ENCODE results near the gene CNOT4. TPM values are rescaled to one million over a fixed set of nuclear protein-coding genes. Genes with fewer than 3 reads are reported as not detected.
"Not testable (repeated sequence)": the region's sequence is repeated elsewhere in the genome, so short reads cannot be mapped to it uniquely, and the experiment has no call there.

The CNOT4 gene
- total RNA-seq, 1 donor from 2014 or later = 25.8 TPM

DNA sequence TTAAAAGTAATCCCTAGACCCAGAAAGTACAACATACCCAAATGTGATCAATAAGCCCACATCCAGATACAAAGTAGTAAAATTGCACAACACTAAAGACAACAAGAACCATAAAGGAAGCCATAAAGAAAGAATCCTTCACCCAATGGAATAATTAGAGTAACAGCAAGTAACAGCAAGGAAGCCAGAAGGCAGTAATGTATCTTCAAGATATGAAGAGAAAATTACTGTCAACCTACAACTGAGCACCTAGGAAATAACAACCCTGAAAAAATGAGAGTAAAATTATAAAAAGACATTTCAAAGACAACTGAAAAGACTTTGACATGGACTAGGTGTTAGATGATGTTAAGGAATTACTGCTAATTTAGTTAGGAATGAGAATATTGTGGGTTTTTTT, 60.5 kb downstream of the CNOT4 start:
- intact Hi-C loops (cut with DNase I) = no loop called here
- Histone ChIP-seq H3K27me3 (no peaks in the 10 kb centered on the region), H3K4me1 (peaks cover 7% of the 10 kb centered on the region), H3K4me3 (no peak overlapping the region), H3K9me3 (no peaks in the 10 kb centered on the region), H3K27ac (no peak overlapping the region), H3K36me3 (no peaks in the 10 kb centered on the region)
- no peak for ATAC-seq
- no peak for TF ChIP-seq CTCF (IDR thresholded peaks at IDR 0.05)
- DNase-seq = no peak

- no peaks in the 10 kb centered on the region for H3K36me3 ChIP-seq
- no peak for ATAC-seq
- DNase-seq = no peak
- no peaks in the 10 kb centered on the region for H3K9me3 ChIP-seq
- H3K4me3 ChIP-seq = no peak overlapping the region
- TF ChIP-seq CTCF (IDR thresholded peaks at IDR 0.05) = no peak
- no peaks in the 10 kb centered on the region for H3K27me3 ChIP-seq
- intact Hi-C loops (cut with DNase I) = no loop called here
- peaks cover 7% of the 10 kb centered on the region for H3K4me1 ChIP-seq
- H3K27ac ChIP-seq = no peak overlapping the region
These were observed 61.1 kb downstream of the CNOT4 start for GRCh38 chr7:135448753-135449152.

GRCh38 chr7:135447748-135448147, 62.2 kb downstream of the CNOT4 start:
- intact Hi-C loops (cut with DNase I) = no loop called here
- Histone ChIP-seq H3K9me3 (no peaks in the 10 kb centered on the region), H3K27me3 (no peaks in the 10 kb centered on the region), H3K36me3 (no peaks in the 10 kb centered on the region), H3K27ac (no peak overlapping the region), H3K4me1 (peaks cover 7% of the 10 kb centered on the region), H3K4me3 (no peak overlapping the region)
- no peak for TF ChIP-seq CTCF (IDR thresholded peaks at IDR 0.05)
- DNase-seq = no peak
- no peak for ATAC-seq

DNA sequence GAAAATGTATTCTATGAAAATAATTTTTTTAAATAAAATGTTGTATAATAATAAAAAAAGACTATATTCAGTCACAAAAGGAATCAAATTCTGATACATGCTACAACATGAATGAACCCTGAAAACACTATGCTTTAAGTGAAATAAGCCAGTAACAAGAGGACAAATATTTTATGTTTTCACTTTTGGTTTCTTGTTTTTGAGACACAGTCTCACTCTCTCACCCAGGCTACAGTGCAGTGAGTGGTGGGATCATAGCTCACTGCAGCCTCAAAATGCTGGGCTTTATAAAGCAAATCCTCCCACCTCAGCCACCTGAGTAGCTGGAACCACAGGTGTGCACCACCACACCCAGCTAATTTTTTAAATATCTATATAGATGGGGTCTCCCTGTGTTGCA, 64.2 kb downstream of the CNOT4 start:
- Histone ChIP-seq H3K27me3 (no peaks in the 10 kb centered on the region), H3K36me3 (no peaks in the 10 kb centered on the region), H3K4me1 (peaks cover 7% of the 10 kb centered on the region), H3K27ac (no peak overlapping the region), H3K9me3 (no peaks in the 10 kb centered on the region), H3K4me3 (no peak overlapping the region)
- no peak for TF ChIP-seq CTCF (IDR thresholded peaks at IDR 0.05)
- ATAC-seq = no peak
- DNase-seq = no peak
- intact Hi-C loops (cut with DNase I) = no loop called here

GRCh38 chr7:135445266-135445665, 64.6 kb downstream of the CNOT4 start:
- ATAC-seq; DNase-seq; intact Hi-C loops (cut with DNase I): not testable (repeated sequence)

GRCh38 chr7:135441791-135442190, 68.1 kb downstream of the CNOT4 start:
- no peak for TF ChIP-seq CTCF (IDR thresholded peaks at IDR 0.05)
- no peak overlapping the region for H3K27ac ChIP-seq
- DNase-seq (no peak), ATAC-seq (no peak)
- H3K36me3 ChIP-seq = peaks cover 5% of the 10 kb centered on the region
- no peaks in the 10 kb centered on the region for H3K9me3 ChIP-seq
- no peak overlapping the region for H3K4me3 ChIP-seq
- intact Hi-C loops (cut with DNase I) = no loop called here
- no peaks in the 10 kb centered on the region for H3K4me1 ChIP-seq
- H3K27me3 ChIP-seq = no peaks in the 10 kb centered on the region

More at GRCh38 chr7:135445266-135445665, 64.6 kb downstream of the CNOT4 start:
- H3K4me1 ChIP-seq, H3K27me3 ChIP-seq, H3K4me3 ChIP-seq, H3K9me3 ChIP-seq, H3K36me3 ChIP-seq, H3K27ac ChIP-seq: not testable (repeated sequence)

Measured in upper lobe of right lung (tissue), 1 donor.